Activated CD4-positive, alpha-beta T cell treated with anti-CD3 and anti-CD28 coated beads, Interleukin-2, amount 50 U/mL, for 48 hours (primary cell): ENCODE data around the gene FAM131C.
A peak's percentile ranks its signal among the peaks of the same experiment; 100 is the strongest.
"Not testable (repeated sequence)": the region's sequence is repeated elsewhere in the genome, so short reads cannot be mapped to it uniquely, and the experiment has no call there.

ENCODE experiments used
- DNase-seq, 2 experiments: peaks; one replicate each; pipeline ENCODE4 v3.0.0-alpha.2; 2020

The FAM131C gene

GRCh38 chr1:16057314-16057915 is 16.0 kb downstream of the FAM131C start:
- DNase-seq, result not testable (repeated sequence)

- not testable (repeated sequence) for DNase-seq
Measured at GRCh38 chr1:16056521-16056912, 16.9 kb downstream of the FAM131C start.

GRCh38 chr1:16055613-16056520 is 17.6 kb downstream of the FAM131C start:
- peak; percentile 75 to 81 for DNase-seq

- no peak for DNase-seq
Measured at GRCh38 chr1:16054598-16055540, 18.6 kb downstream of the FAM131C start.

GRCh38 chr1:16053781-16054502 is 19.5 kb downstream of the FAM131C start:
- DNase-seq, result no peak

- DNase-seq, result not testable (repeated sequence)
Measured at GRCh38 chr1:16051949-16052348, 21.5 kb downstream of the FAM131C start.

- no peak for DNase-seq
Measured at GRCh38 chr1:16051039-16051438, 22.4 kb downstream of the FAM131C start.

GRCh38 chr1:16050328-16050727 is 23.1 kb downstream of the FAM131C start:
- no peak for DNase-seq

GRCh38 chr1:16048573-16049189 is 24.8 kb downstream of the FAM131C start:
- peak; percentile 17 to 27 for DNase-seq

GRCh38 chr1:16047791-16048475 is 25.5 kb downstream of the FAM131C start:
- no peak for DNase-seq

- no peak for DNase-seq
Measured at GRCh38 chr1:16046842-16047241, 26.6 kb downstream of the FAM131C start.

GRCh38 chr1:16043950-16044349 is 29.5 kb downstream of the FAM131C start:
- DNase-seq, result no peak

GRCh38 chr1:16043521-16043920 is 29.9 kb downstream of the FAM131C start, which contains the start of gene CLCNKB:
Gene CLCNKB (plus strand): TSS chr1:16043782. CDS start chr1:16044493, 711 bp downstream.
- no peak for DNase-seq

GRCh38 chr1:16042654-16043053 is 30.8 kb downstream of the FAM131C start:
- DNase-seq, result not testable (repeated sequence)

GRCh38 chr1:16042096-16042495 is 31.4 kb downstream of the FAM131C start:
- DNase-seq, result no peak

GRCh38 chr1:16041200-16041599 is 32.3 kb downstream of the FAM131C start:
- DNase-seq, result no peak

GRCh38 chr1:16039871-16040270 is 33.6 kb downstream of the FAM131C start:
- DNase-seq, result not testable (repeated sequence)

- no peak for DNase-seq
Measured at GRCh38 chr1:16038620-16038912, 34.9 kb downstream of the FAM131C start.

GRCh38 chr1:16036461-16036860 is 37.0 kb downstream of the FAM131C start:
- not testable (repeated sequence) for DNase-seq

- DNase-seq, result not testable (repeated sequence)
Measured at GRCh38 chr1:16033103-16033632, 40.3 kb downstream of the FAM131C start.
